Parathyroid adenoma (tissue), 2 donors: ENCODE data around the gene FBXO8.

Source experiments
- H2AFZ ChIP-seq: fragments of 300-600 bp; sonication (generic); one replicate; pipeline ENCODE4 v1.7.0; 2017; ENCODE audit warnings: antibody characterized with exemption, mild to moderate bottlenecking
- H3K27ac ChIP-seq: fragments of 300-600 bp; sonication (generic); one replicate; pipeline ENCODE4 v1.7.0; 2017
- H3K27me3 ChIP-seq: fragments of 300-600 bp; sonication (generic); one replicate; pipeline ENCODE4 v1.7.0; 2017; ENCODE audit warnings: low read length; ENCODE audit not compliant: control insufficient read depth, insufficient read depth
- H3K36me3 ChIP-seq: fragments of 300-600 bp; sonication (generic); one replicate; pipeline ENCODE4 v1.7.0; 2017; ENCODE audit warnings: low read length; ENCODE audit not compliant: control insufficient read depth, insufficient read depth
- H3K4me1 ChIP-seq: fragments of 300-600 bp; sonication (generic); one replicate; pipeline ENCODE4 v1.7.0; 2017; ENCODE audit warnings: control low read depth
- H3K4me2 ChIP-seq: fragments of 300-600 bp; sonication (generic); one replicate; pipeline ENCODE4 v1.7.0; 2017; ENCODE audit warnings: low read length
- H3K4me3 ChIP-seq: fragments of 300-600 bp; sonication (generic); one replicate; pipeline ENCODE4 v1.7.0; 2017; ENCODE audit warnings: low read depth, low read length
- H3K79me2 ChIP-seq: fragments of 300-600 bp; sonication (generic); one replicate; pipeline ENCODE4 v1.7.0; 2017; ENCODE audit warnings: control low read depth
- H3K9ac ChIP-seq: fragments of 300-600 bp; sonication (generic); one replicate; pipeline ENCODE4 v1.7.0; 2017; ENCODE audit warnings: mild to moderate bottlenecking
- H3K9me3 ChIP-seq: fragments of 300-600 bp; sonication (generic); one replicate; pipeline ENCODE4 v1.7.0; 2017; ENCODE audit warnings: low read length; ENCODE audit not compliant: control insufficient read depth
- CTCF ChIP-seq: fragments of 300-600 bp; sonication (generic); IDR thresholded peaks from one replicate; pipeline ENCODE4 v1.7.0; 2017; ENCODE audit warnings: antibody characterized with exemption, mild to moderate bottlenecking
- donor health status: primary hyperparathyroidism.

The FBXO8 gene

GRCh38 chr4:174283507-174284471 lies at the start of gene FBXO8, which contains the start of gene CEP44:
Gene FBXO8 (minus strand): TSS chr4:174283667. CDS start chr4:174263092, 20,575 bp downstream.
Gene CEP44 (plus strand): TSS chr4:174283911. CDS start chr4:174299122, 15,211 bp downstream.
- Histone ChIP-seq H3K79me2 (peaks cover 13% of the 10 kb centered on the region), H2AFZ (peak within 1 kb of the TSS; percentile 98), H3K4me2 (peak within 1 kb of the TSS; percentile 95), H3K36me3 (no peaks in the 10 kb centered on the region), H3K9ac (peak within 1 kb of the TSS; percentile 76), H3K27me3 (no peaks in the 10 kb centered on the region), H3K9me3 (no peaks in the 10 kb centered on the region), H3K4me1 (no peaks in the 10 kb centered on the region), H3K27ac (peak within 1 kb of the TSS; percentile 99), H3K4me3 (peak within 1 kb of the TSS; percentile 98)
- TF ChIP-seq CTCF = no peak

- Histone ChIP-seq H3K9me3 (no peaks in the 10 kb centered on the region), H3K9ac (no peak overlapping the region), H2AFZ (no peak overlapping the region), H3K27ac (no peak overlapping the region), H3K36me3 (no peaks in the 10 kb centered on the region), H3K79me2 (no peaks in the 10 kb centered on the region), H3K4me3 (no peak overlapping the region), H3K27me3 (no peaks in the 10 kb centered on the region), H3K4me1 (no peaks in the 10 kb centered on the region), H3K4me2 (no peak overlapping the region)
- no peak for TF ChIP-seq CTCF
Observed at GRCh38 chr4:174332741-174333493, 49.5 kb upstream of the FBXO8 start.

- Histone ChIP-seq H3K27me3 (no peaks in the 10 kb centered on the region), H2AFZ (no peak overlapping the region), H3K4me3 (no peak overlapping the region), H3K79me2 (no peaks in the 10 kb centered on the region), H3K4me1 (no peaks in the 10 kb centered on the region), H3K9me3 (no peaks in the 10 kb centered on the region), H3K9ac (no peak overlapping the region), H3K27ac (no peak overlapping the region), H3K36me3 (no peaks in the 10 kb centered on the region), H3K4me2 (no peak overlapping the region)
- TF ChIP-seq CTCF = no peak
Observed at GRCh38 chr4:174324725-174325124, 41.3 kb upstream of the FBXO8 start.

- no peaks in the 10 kb centered on the region for H3K4me1 ChIP-seq
- H3K9ac ChIP-seq = no peak overlapping the region
Observed at GRCh38 chr4:174324236-174324635, 40.8 kb upstream of the FBXO8 start.

More at GRCh38 chr4:174324236-174324635, 40.8 kb upstream of the FBXO8 start:
- Histone ChIP-seq H3K27ac (no peak overlapping the region), H3K4me2 (no peak overlapping the region), H3K4me3 (no peak overlapping the region), H3K36me3 (no peaks in the 10 kb centered on the region), H3K9me3 (no peaks in the 10 kb centered on the region), H3K27me3 (no peaks in the 10 kb centered on the region), H2AFZ (no peak overlapping the region), H3K79me2 (no peaks in the 10 kb centered on the region)
- TF ChIP-seq CTCF = no peak
